Measurements from ENCODE around the gene TEKT5. TPM values are rescaled to one million over a fixed set of nuclear protein-coding genes. Genes with fewer than 3 reads are reported as not detected.

Gene TEKT5
- under 1 TPM in 2 of 10 donors, not detected in 8; 0.59 to 0.69 TPM for total RNA-seq
- not detected for polyA plus RNA-seq
- long read RNA-seq, donor 1, result 0 reads
- long read RNA-seq, donor 2, result 0 reads
- long read RNA-seq, donor 3, result 0 reads

- H3K36me3 ChIP-seq, result no peaks in the 10 kb centered on the region
- intact Hi-C loops (cut with DNase I), result loop anchor here in 1 of 10 donors (10.0 kb wide), 1 partner anchor 50 kb away; no protein-coding TSS in a partner anchor
- H3K4me1 ChIP-seq, result no peaks in the 10 kb centered on the region
- H3K27me3 ChIP-seq, result no peaks in the 10 kb centered on the region
- H3K27ac ChIP-seq, result no peak within 1 kb of the TSS
- WGBS, 2 donors, result 81 to 87% methylated on average over 5 of the region's 5 CpGs
- no peak for ATAC-seq
- no peak within 1 kb of the TSS for H3K4me3 ChIP-seq
- DNase-seq, result no peak
- TF ChIP-seq CTCF (IDR thresholded peaks at IDR 0.05), result no peak
- no peaks in the 10 kb centered on the region for H3K9me3 ChIP-seq
These were observed at the start of gene TEKT5 for GRCh38 chr16:10694830-10695229. TSS of gene TEKT5 (minus strand) at chr16:10694930. CDS start at chr16:10694873, 57 bp downstream.

DNA sequence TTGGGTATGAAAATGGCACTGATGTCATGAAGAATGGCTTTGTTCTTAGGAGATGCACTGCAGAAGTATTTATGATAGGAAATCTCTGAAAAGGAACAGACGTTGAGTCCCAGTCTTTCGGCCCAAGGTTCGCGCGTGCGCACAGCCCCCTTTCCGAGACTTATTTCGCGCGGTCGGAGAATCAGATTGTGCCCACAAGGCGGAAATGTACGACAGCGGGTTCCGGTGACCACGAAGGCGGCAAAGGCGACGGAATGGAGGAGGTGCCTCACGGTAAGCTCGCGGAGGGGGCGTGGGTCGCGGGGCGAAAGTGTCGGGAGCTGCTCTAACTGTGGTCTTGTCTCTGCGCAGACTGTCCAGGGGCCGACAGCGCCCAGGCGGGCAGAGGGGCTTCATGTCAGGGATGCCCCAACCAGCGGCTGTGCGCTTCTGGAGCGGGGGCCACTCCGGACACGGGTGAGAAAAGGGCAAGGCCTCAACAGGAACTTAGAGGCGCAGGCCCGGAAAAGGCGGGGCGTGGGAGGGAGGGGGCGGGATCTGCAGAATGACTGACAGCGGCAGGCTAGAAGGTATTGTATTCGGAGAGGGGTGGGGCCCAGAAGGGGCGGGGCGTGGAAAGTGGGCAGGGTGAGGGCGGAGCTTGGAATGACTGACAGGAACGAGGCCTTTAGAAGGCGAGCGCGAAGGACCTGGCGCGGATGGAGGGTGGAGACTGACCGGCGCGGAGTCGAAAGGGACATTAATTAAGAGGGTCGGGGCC, 49.1 kb upstream of the TEKT5 start, which contains the start of gene NUBP1:
TSS of gene NUBP1 (plus strand) at position 233 of the 760 bp plus-strand sequence. CDS start at position 255, 22 bp downstream.
- Histone ChIP-seq H3K4me1 (peaks cover 7 to 49% (median 37%) of the 10 kb centered on the region in 9 donors), H3K4me3 (peak within 1 kb of the TSS in 9 of 10 donors; percentile 43 to 69 (median 60)), H3K36me3 (peaks cover 0 to 27% (median 16%) of the 10 kb centered on the region in 9 donors), H3K9me3 (no peaks in the 10 kb centered on the region), H3K27ac (peak within 1 kb of the TSS; percentile 94 to 99 (median 97)), H3K27me3 (no peaks in the 10 kb centered on the region)
- DNase-seq (peak; percentile 100), ATAC-seq (peak; percentile 95 to 98 (median 97))
- TF ChIP-seq CTCF (IDR thresholded peaks at IDR 0.05), result no peak
- WGBS, 2 donors, result 0% methylated on average over 57 of the region's 57 CpGs
- intact Hi-C loops (cut with DNase I), result loop anchor here in 7 of 10 donors (1.0 to 5.0 kb wide), 5 partner anchors 84 to 175 kb away; no protein-coding TSS in a partner anchor

GRCh38 chr16:10743227-10743609, 48.5 kb upstream of the TEKT5 start:
- peak overlapping the region; percentile 94 to 99 (median 97) for H3K27ac ChIP-seq
- H3K4me3 ChIP-seq, result peak overlapping the region in 6 of 10 donors; percentile 56 to 69 (median 64)

More at GRCh38 chr16:10743227-10743609, 48.5 kb upstream of the TEKT5 start:
- Histone ChIP-seq H3K36me3 (peaks cover 0 to 21% (median 12%) of the 10 kb centered on the region in 9 donors), H3K27me3 (no peaks in the 10 kb centered on the region), H3K9me3 (no peaks in the 10 kb centered on the region), H3K4me1 (peaks cover 8 to 54% (median 42%) of the 10 kb centered on the region in 9 donors)
- ATAC-seq, result no peak
- DNase-seq, result no peak
- no peak for TF ChIP-seq CTCF (IDR thresholded peaks at IDR 0.05)
- intact Hi-C loops (cut with DNase I), result loop anchor here in 4 of 10 donors (5.0 kb wide), 2 partner anchors 84 to 174 kb away; no protein-coding TSS in a partner anchor
- WGBS, 2 donors, result 32 to 36% methylated on average over 5 of the region's 5 CpGs

Data from heart right ventricle (tissue), 16 donors.